K562 (cell line): Measurements from ENCODE around the gene CHMP5. TPM values are rescaled to one million over a fixed set of nuclear protein-coding genes. Genes with fewer than 3 reads are reported as not detected.

ENCODE experiments used
- C11orf30 ChIP-seq: fragments of 450-650 bp; IDR thresholded peaks from 2 replicates; pipeline ENCODE4 v1.6.1; 2016; ENCODE audit warnings: low read depth, mild to moderate bottlenecking
- CC2D1A ChIP-seq: fragments of 450-650 bp; IDR thresholded peaks from 2 replicates; pipeline ENCODE4 v1.6.1; 2017; ENCODE audit warnings: mild to moderate bottlenecking
- CTCFL ChIP-seq: IDR thresholded peaks from 2 replicates; pipeline ENCODE4 v1.6.1; 2011; ENCODE audit warnings: borderline replicate concordance, low read depth, mild to moderate bottlenecking, moderate library complexity, low read length; ENCODE audit not compliant: insufficient read depth, poor library complexity, severe bottlenecking
- CXXC5 ChIP-seq: fragments of 250-450 bp; sonication (Bioruptor Pico); IDR thresholded peaks from 2 replicates; pipeline ENCODE4 v1.8.0; 2022; ENCODE audit warnings: inconsistent platforms, mild to moderate bottlenecking, moderate library complexity
- ELF1 ChIP-seq: fragments of 200-800 bp; sonication (Bioruptor generic); IDR thresholded peaks from 2 replicates; pipeline ENCODE4 v1.6.1; 2016; ENCODE audit warnings: missing genetic modification characterization, missing compliant biosample characterization
- FIP1L1 ChIP-seq: fragments of 200-400 bp; formaldehyde crosslinking; IDR thresholded peaks from 2 replicates; pipeline ENCODE4 v1.6.1; 2018; ENCODE audit warnings: mild to moderate bottlenecking, low read depth, low read length; ENCODE audit not compliant: poor library complexity, severe bottlenecking
- GABPB1 ChIP-seq: sonication (generic); formaldehyde crosslinking; IDR thresholded peaks from 2 replicates; pipeline ENCODE4 v1.8.0; 2022; ENCODE audit warnings: mild to moderate bottlenecking, missing genetic modification reagents
- HDAC1 ChIP-seq, 2 experiments: fragments of 450-650 bp; IDR thresholded peaks; 2 replicates each; pipeline ENCODE4 v1.6.1; 2016 to 2017; ENCODE audit warnings: inconsistent platforms in 1 of 2, mild to moderate bottlenecking in 1 of 2, moderate library complexity in 1 of 2
- MAX ChIP-seq: sonication (generic); formaldehyde crosslinking; IDR thresholded peaks from 2 replicates; pipeline ENCODE4 v1.9.0; 2022; ENCODE audit warnings: mild to moderate bottlenecking, missing genetic modification reagents
- MTF1 ChIP-seq: fragments of 250-450 bp; sonication (Bioruptor Pico); IDR thresholded peaks from 2 replicates; pipeline ENCODE4 v1.9.0; 2021; ENCODE audit warnings: moderate library complexity, mild to moderate bottlenecking, inconsistent platforms, borderline replicate concordance
- NCOA2 ChIP-seq, 2 experiments: fragments of 450-650 bp; IDR thresholded peaks; 2 replicates each; pipeline ENCODE4 v1.6.1; 2018; ENCODE audit warnings: mild to moderate bottlenecking in 2 of 2, moderate library complexity in 1 of 2; ENCODE audit not compliant: partially characterized antibody in 2 of 2
- NFE2L1 ChIP-seq: fragments of 450-650 bp; IDR thresholded peaks from 2 replicates; pipeline ENCODE4 v1.6.1; 2016; ENCODE audit warnings: missing genetic modification characterization, low read depth, mild to moderate bottlenecking, missing compliant biosample characterization, moderate library complexity, borderline replicate concordance
- NR0B1 ChIP-seq: fragments of 450-650 bp; IDR thresholded peaks from one replicate; pipeline ENCODE4 v1.6.1; 2018; ENCODE audit warnings: mild to moderate bottlenecking, moderate library complexity; ENCODE audit not compliant: partially characterized antibody
- POLR2H ChIP-seq: IDR thresholded peaks from 2 replicates; pipeline ENCODE4 v1.6.1; 2016; ENCODE audit warnings: missing genetic modification characterization, low read depth, mild to moderate bottlenecking, control low read depth, missing compliant biosample characterization, moderate library complexity
- PPARD ChIP-seq: fragments of 250-450 bp; sonication (Bioruptor Pico); IDR thresholded peaks from 2 replicates; pipeline ENCODE4 v1.8.0; 2022; ENCODE audit warnings: inconsistent platforms, mild to moderate bottlenecking, moderate library complexity
- RCOR1 ChIP-seq, 2 experiments: IDR thresholded peaks; 2 replicates each; pipeline ENCODE4 v1.6.1; 2012; ENCODE audit warnings: low read depth in 2 of 2, low read length in 2 of 2, borderline replicate concordance in 1 of 2, improper control_type of control experiment in 1 of 2
- SMARCC2 ChIP-seq: fragments of 450-650 bp; IDR thresholded peaks from 2 replicates; pipeline ENCODE4 v1.6.1; 2017; ENCODE audit warnings: antibody characterized with exemption, moderate library complexity, mild to moderate bottlenecking, low read depth
- TEAD1 ChIP-seq, 2 experiments: fragments of 450-650 bp in 1 of 2; sonication (generic) in 1 of 2; formaldehyde crosslinking; IDR thresholded peaks; 2 replicates each; pipeline versions ENCODE4 v1.4.0 to v1.8.0; 2020 to 2022; ENCODE audit warnings: mild to moderate bottlenecking in 2 of 2, missing genetic modification reagents in 1 of 2
- THAP12 ChIP-seq: fragments of 250-450 bp; sonication (Bioruptor Pico); IDR thresholded peaks from 2 replicates; pipeline ENCODE4 v1.9.0; 2021; ENCODE audit warnings: mild to moderate bottlenecking, inconsistent platforms
- ZNF431 ChIP-seq: sonication (generic); formaldehyde crosslinking; IDR thresholded peaks from 2 replicates; pipeline ENCODE4 v1.8.0; 2022; ENCODE audit warnings: mild to moderate bottlenecking, missing genetic modification reagents
- ZSCAN29 ChIP-seq: fragments of 450-650 bp; IDR thresholded peaks from 2 replicates; pipeline ENCODE4 v1.6.1; 2017
- polyA plus RNA-seq, 8 experiments: library from polyadenylated mRNA; depleted of rRNA in 4 of 8; stranded (reverse) in 5 of 8; unstranded in 3 of 8; fragments of >200 nt; fragmentation: Nextera tagmentation in 2 of 8; fragmentation: Illumina TruSeq in 1 of 8; extraction: Ambion mirVana in 2 of 8; extraction: Trizol in 1 of 8; gene quantifications; 2 replicates each; pipeline versions ENCODE4 v1.2.1 to v1.2.3, GENCODE V29; 2011 to 2014; ENCODE audit warnings: inconsistent platforms in 1 of 8, missing spikeins in 1 of 8
- total RNA-seq, 7 experiments: library from RNA; depleted of rRNA in 6 of 7; stranded (reverse); fragments of >200 nt in 6 of 7; fragmentation: Illumina TruSeq in 2 of 7; extraction: Trizol in 2 of 7; gene quantifications; 2 replicates each; pipeline versions ENCODE4 v1.2.1 to v1.2.3, GENCODE V29; 2011 to 2021; ENCODE audit warnings: low replicate concordance in 1 of 7

CHMP5 gene
- total and polyA plus RNA-seq, 9 of the 15 experiments (the other 6 are each of a cell fraction or from before 2014, with no cell fraction given), result 36.0 to 105 (median 54.9) TPM

- TF ChIP-seq HDAC1 (IDR thresholded peaks at IDR 0.05) (no peak), PPARD (CRISPR knock-in tag) (no peak), C11orf30 (0 out of 2 replicates have a peak, but pooled peaks have one; percentile 18), TEAD1 (CRISPR knock-in tag; IDR thresholded peaks at IDR 0.05) (0 out of 4 replicates have a peak, but pooled peaks of 1 of the 2 experiments have one; percentile 64), CC2D1A (no peak), ZNF431 (CRISPR knock-in tag) (no peak), ZSCAN29 (no peak), NFE2L1 (tag) (no peak), MAX (CRISPR knock-in tag) (0 out of 2 replicates have a peak, but pooled peaks have one; percentile 2), FIP1L1 (peak; percentile 1), CXXC5 (CRISPR knock-in tag) (0 out of 2 replicates have a peak, but pooled peaks have one; percentile 58), CTCFL (peak; percentile 65), RCOR1 (IDR thresholded peaks at IDR 0.05; ENCODE audit: borderline replicate concordance in 1 of 2, low read depth in 2 of 2, low read length in 2 of 2) (0 out of 4 replicates have a peak, but pooled peaks of 1 of the 2 experiments have one; percentile 35), GABPB1 (CRISPR knock-in tag) (peak; percentile 97), NCOA2 (IDR thresholded peaks at IDR 0.05; ENCODE audit: partially characterized antibody in 2 of 2) (no peak), POLR2H (tag) (peak; percentile 69), SMARCC2 (no peak), MTF1 (CRISPR knock-in tag) (no peak), NR0B1 (no peak), THAP12 (CRISPR knock-in tag) (peak; percentile 71; the same call in 1 of the 2 replicates), ELF1 (tag) (peak; percentile 90)
Measured at GRCh38 chr9:33264473-33265177, at the start of gene CHMP5, which contains the start of gene BAG1 (continued).
